Urinary bladder (tissue), 4 donors: Measurements from ENCODE around the gene CAV3. TPM values are rescaled to one million over a fixed set of nuclear protein-coding genes. Genes with fewer than 3 reads are reported as not detected.
"Not testable (repeated sequence)": the region's sequence is repeated elsewhere in the genome, so short reads cannot be mapped to it uniquely, and the experiment has no call there.

Source experiments
- DNase-seq: peaks from one replicate; pipeline ENCODE4 v3.0.0-alpha.2; 2015; ENCODE audit errors: extremely low spot score
- H3K27ac ChIP-seq: one replicate; pipeline ENCODE4 v1.5.1; 2013; ENCODE audit warnings: low read depth, mild to moderate bottlenecking, moderate library complexity
- H3K36me3 ChIP-seq: one replicate; pipeline ENCODE4 v1.6.1; 2013; ENCODE audit warnings: mild to moderate bottlenecking, moderate library complexity; ENCODE audit not compliant: insufficient read depth
- H3K4me1 ChIP-seq: one replicate; pipeline ENCODE4 v1.6.1; 2013; ENCODE audit warnings: mild to moderate bottlenecking, moderate library complexity; ENCODE audit not compliant: insufficient read depth
- H3K4me3 ChIP-seq: one replicate; pipeline ENCODE4 v1.5.1; 2013; ENCODE audit warnings: low read depth, low read length
- WGBS: extraction: QIAGEN DNeasy Blood & Tissue Kit; methylation state at CpG from one replicate; pipeline ENCODE4 v1.1.7; 2013; 5-methylcytosine and 5-hydroxymethylcytosine counted together
- polyA plus RNA-seq: library from polyadenylated mRNA; stranded (reverse); fragments of 200-250 nt; gene quantifications from one replicate; pipeline ENCODE4 v1.2.3, GENCODE V29; 2013
- total RNA-seq: library from RNA; depleted of rRNA; stranded (reverse); fragments of >200 nt; gene quantifications from one replicate; pipeline ENCODE4 v1.2.3, GENCODE V29; 2014
- donor health status: healthy with polysubstance abuse.
- donor health status: healthy.

Gene CAV3
- 6.8 TPM for total RNA-seq
- 0.19 TPM for polyA plus RNA-seq

DNA sequence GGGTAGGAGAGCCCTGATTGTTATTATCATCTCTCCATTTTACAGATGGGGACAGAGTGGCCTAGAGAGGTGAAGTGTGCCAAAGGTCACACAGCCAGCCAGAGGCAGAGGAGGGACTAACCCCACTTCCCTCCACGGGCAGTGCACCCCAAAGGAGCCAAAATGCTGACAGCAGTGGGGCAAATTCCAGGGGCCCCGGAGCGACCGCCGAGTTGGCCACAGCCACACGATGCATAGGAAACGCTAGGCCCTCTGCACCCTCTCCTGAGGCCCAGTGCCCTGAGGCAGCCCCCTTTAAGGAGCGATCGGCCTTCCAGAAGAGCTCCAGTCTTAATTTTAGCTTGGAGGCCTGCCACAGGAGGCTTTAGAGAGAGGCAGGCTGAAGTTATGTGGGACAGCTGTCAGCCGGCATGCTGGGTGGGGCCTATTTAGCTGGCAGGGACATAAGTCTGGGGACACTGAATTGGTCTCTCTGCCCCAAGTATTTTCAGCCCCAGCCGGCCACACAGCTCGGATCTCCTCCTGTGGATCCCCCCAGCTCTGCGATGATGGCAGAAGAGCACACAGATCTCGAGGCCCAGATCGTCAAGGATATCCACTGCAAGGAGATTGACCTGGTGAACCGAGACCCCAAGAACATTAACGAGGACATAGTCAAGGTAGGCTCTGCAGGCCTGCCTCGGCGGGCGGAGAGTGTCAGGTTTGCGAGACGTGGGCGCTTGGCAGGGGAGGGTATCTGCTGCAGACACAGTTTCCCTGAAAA lies at the start of gene CAV3:
CAV3 (plus strand) TSS at position 471 of the 763 bp plus-strand sequence; CDS start at position 546, 75 bp downstream.
- no peak within 1 kb of the TSS for H3K4me3 ChIP-seq
- no peak for DNase-seq
- WGBS: 62% methylated on average over 23 of the region's 23 CpGs
- H3K27ac ChIP-seq: no peak within 1 kb of the TSS
- no peaks in the 10 kb centered on the region for H3K4me1 ChIP-seq
- no peaks in the 10 kb centered on the region for H3K36me3 ChIP-seq

- H3K36me3 ChIP-seq, DNase-seq, H3K4me3 ChIP-seq, H3K27ac ChIP-seq, H3K4me1 ChIP-seq: not testable (repeated sequence)
- 80% methylated on average over 6 of the region's 6 CpGs for WGBS
Observed at GRCh38 chr3:8684992-8685391, 48.6 kb upstream of the CAV3 start.

- 76% methylated on average over 9 of the region's 9 CpGs for WGBS
- H3K36me3 ChIP-seq, H3K27ac ChIP-seq, H3K4me1 ChIP-seq, DNase-seq, H3K4me3 ChIP-seq: not testable (repeated sequence)
Observed at GRCh38 chr3:8691295-8691694, 42.3 kb upstream of the CAV3 start.

DNA sequence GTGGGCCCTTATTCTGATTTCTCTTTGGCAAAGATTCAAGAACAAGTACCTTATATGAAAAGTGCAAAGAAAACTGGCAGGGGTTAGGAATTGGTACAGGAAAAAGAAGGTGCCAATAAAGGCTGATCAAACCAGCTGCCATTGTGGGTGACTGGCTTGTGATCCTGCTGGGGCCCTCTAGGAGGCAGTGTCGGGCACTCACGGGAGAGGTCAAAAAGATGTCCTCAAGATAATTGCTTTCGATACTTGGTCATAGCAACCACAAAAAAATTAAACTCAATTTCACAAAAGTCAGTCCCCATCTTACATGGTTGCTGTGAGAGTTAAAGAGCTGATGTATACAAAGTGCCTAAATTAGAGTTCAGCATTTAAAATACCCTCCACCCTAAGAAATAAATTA lies 31.0 kb upstream of the CAV3 start:
- WGBS: 35% methylated on average over 3 of the region's 3 CpGs
- no peaks in the 10 kb centered on the region for H3K36me3 ChIP-seq
- H3K4me1 ChIP-seq: no peaks in the 10 kb centered on the region
- no peak overlapping the region for H3K27ac ChIP-seq
- DNase-seq: no peak
- H3K4me3 ChIP-seq: no peak overlapping the region

DNA sequence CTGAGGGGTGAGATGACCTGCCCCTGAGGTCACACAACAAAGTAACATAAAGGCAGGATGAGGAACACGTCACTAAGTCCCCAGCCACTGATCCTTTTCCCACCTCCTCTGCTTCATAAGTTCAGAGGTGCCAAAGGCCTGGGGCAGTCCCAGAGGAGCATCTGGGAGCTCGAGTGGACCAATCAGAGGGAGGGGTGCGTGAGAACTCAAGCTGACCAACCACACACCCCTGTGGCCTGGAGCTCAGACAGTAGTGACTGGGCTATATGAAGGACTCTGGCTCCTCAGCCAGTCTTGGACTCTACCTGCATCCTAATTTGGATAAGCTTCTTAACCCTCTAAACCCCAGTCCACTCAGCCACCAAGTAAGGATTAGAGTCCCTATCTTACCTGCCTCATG lies 28.0 kb upstream of the CAV3 start:
- no peak overlapping the region for H3K27ac ChIP-seq
- no peaks in the 10 kb centered on the region for H3K36me3 ChIP-seq
- no peak for DNase-seq
- 78% methylated on average over 3 of the region's 3 CpGs for whole genome bisulfite sequencing
- no peak overlapping the region for H3K4me3 ChIP-seq
- H3K4me1 ChIP-seq: no peaks in the 10 kb centered on the region

DNA sequence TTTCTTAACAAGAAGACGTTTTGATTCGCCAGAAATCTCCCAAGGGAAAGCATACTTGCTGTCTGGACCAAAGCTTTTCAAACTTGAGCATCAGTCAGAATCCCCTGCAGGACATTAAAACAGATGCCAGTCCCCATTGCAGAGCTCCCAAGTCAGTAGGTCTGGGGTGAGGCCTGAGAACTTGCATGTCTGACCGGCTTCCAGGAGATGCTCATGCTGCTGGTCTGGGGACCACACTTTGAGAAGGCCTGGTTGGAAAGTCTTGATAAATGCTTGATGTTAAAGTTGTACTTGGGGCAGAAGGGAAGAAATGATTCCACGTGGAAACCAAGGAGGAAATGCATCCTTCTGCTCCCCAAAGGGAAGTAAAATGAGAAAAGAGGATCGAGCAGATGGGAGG lies 24.3 kb upstream of the CAV3 start:
- DNase-seq: no peak
- Histone ChIP-seq H3K36me3 (no peaks in the 10 kb centered on the region), H3K4me3 (no peak overlapping the region), H3K4me1 (no peaks in the 10 kb centered on the region), H3K27ac (no peak overlapping the region)
- WGBS: 73% methylated on average over 5 of the region's 5 CpGs

DNA sequence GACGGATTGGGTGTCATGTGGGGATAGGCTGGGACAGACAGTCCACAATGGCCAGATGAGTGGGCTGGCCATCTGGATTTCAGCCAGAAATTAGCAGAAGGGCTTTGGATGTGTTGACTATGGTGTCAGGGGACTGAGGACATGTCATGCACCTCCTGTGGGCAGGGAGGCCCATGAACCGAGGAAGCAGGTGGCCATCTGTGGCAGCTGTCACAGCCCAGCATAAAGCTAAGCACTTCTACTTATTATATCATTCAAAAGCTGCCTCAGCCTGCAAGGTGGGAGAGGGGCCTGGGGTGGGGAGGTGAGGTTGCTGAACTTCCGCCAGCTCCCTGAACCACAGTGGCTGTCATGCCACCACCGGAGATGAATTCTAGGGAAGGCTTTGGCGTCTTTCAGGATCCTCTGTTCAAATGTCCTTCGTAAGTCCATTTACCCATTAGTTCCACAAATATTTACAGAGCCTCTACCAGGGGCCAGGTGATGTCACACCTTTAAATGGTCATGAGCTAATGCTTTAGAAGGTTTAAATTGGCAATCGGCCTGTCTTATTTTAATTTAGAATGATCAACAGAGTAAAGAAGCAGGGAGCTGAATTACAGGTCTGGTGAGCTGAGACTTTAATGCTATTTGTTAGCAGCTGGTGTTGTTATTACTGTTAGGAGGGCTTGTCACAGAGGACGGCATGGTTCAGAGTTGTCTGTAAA lies 23.6 kb upstream of the CAV3 start:
- no peak overlapping the region for H3K4me3 ChIP-seq
- no peaks in the 10 kb centered on the region for H3K36me3 ChIP-seq
- 74% methylated on average over 8 of the region's 8 CpGs for WGBS
- no peak for DNase-seq
- H3K4me1 ChIP-seq: no peaks in the 10 kb centered on the region
- H3K27ac ChIP-seq: no peak overlapping the region

- Histone ChIP-seq H3K36me3 (no peaks in the 10 kb centered on the region), H3K27ac (no peak overlapping the region), H3K4me3 (no peak overlapping the region), H3K4me1 (no peaks in the 10 kb centered on the region)
- 55% methylated on average over 9 of the region's 9 CpGs for WGBS
- no peak for DNase-seq
Observed at GRCh38 chr3:8712045-8712907, 21.3 kb upstream of the CAV3 start.

GRCh38 chr3:8712908-8713255 lies 20.7 kb upstream of the CAV3 start:
- no peaks in the 10 kb centered on the region for H3K4me1 ChIP-seq
- no peak for DNase-seq
- no peak overlapping the region for H3K27ac ChIP-seq
- no peak overlapping the region for H3K4me3 ChIP-seq
- WGBS: 84% methylated on average over 2 of the region's 2 CpGs
- H3K36me3 ChIP-seq: no peaks in the 10 kb centered on the region

- 74% methylated on average over 14 of the region's 14 CpGs for WGBS
- DNase-seq: no peak
- H3K4me3 ChIP-seq: no peak overlapping the region
- no peak overlapping the region for H3K27ac ChIP-seq
- H3K4me1 ChIP-seq: no peaks in the 10 kb centered on the region
- H3K36me3 ChIP-seq: no peaks in the 10 kb centered on the region
Observed at GRCh38 chr3:8713901-8714759, 19.5 kb upstream of the CAV3 start.

GRCh38 chr3:8715757-8716156 lies 17.8 kb upstream of the CAV3 start:
- not testable (repeated sequence) for H3K4me1 ChIP-seq, H3K4me3 ChIP-seq, H3K27ac ChIP-seq, H3K36me3 ChIP-seq, DNase-seq
- 92% methylated on average over 12 of the region's 12 CpGs for WGBS

DNA sequence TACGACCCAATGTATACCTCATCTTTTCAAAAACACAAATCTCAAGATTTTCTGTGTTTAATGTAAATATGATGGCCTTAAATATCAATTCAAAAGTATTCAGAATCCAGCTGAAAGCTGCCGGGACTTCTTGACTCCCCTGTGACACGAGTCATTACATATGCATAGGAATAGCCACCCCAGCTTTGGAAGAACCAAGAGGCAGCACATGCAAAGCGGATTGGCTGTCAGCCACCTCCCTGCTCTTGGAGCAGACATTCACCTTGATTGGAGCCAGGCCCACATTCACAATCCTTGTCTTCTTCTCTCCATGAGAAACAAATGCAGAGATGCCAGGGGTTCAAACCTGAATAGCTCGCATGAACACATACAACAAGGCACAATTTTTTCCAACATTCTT lies 10.8 kb upstream of the CAV3 start:
- Histone ChIP-seq H3K27ac (no peak overlapping the region), H3K36me3 (no peaks in the 10 kb centered on the region), H3K4me1 (no peaks in the 10 kb centered on the region), H3K4me3 (no peak overlapping the region)
- WGBS: 68% methylated on average over 5 of the region's 5 CpGs
- no peak for DNase-seq

DNA sequence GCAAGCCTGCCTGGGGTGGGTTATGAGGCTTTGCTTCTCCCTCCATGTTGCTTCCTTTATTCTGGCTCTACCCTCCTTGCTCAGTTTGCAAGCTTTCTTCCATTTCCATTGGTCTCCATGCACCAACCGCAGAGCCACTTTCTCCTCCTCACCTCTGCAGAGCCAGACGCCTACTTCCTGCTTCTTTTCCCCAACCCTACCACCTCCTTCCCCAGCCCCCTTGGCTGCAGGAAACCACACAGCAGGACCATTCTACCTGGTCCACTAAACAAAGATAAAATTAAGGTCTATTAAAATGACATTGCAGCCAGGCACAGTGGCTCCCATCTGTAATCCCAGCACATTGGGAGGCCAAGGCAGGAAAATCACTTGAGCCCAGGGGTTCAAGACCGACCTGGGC lies 10.0 kb upstream of the CAV3 start:
- no peak for DNase-seq
- H3K27ac ChIP-seq: no peak overlapping the region
- 64% methylated on average over 3 of the region's 3 CpGs for WGBS

More for the DNA sequence above, 10.0 kb upstream of the CAV3 start:
- Histone ChIP-seq H3K36me3 (no peaks in the 10 kb centered on the region), H3K4me1 (no peaks in the 10 kb centered on the region), H3K4me3 (no peak overlapping the region)
